Kidney capillary endothelial cell (primary cell): ENCODE measurements around the gene SRGAP2C.
"Not testable (repeated sequence)": the region's sequence is repeated elsewhere in the genome, so short reads cannot be mapped to it uniquely, and the experiment has no call there.

Experiments
- DNase-seq: peaks from one replicate; pipeline ENCODE4 v3.0.0-alpha.2; 2018; ENCODE audit warnings: low spot score

The SRGAP2C gene

DNA sequence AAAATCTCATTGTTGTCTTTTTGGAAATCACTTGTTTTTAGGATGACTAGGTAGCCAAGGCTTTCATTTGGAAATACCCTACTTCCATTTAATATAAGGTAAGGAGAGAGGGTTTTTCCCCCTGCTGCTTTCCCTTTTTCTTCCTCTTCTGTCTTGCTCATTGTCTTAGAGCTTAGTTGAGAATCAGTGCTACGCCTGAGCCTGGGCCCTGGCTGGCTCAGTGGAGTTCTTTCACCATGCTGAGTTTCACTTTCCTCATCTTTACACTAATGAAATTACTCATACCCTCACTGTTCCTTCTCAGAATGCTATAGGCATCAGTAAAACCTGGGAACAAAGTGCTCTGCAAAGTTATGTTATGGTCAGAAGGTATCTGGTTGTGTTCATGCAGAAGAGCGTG lies 154.8 kb downstream of the SRGAP2C start:
- DNase-seq, result not testable (repeated sequence)

DNA sequence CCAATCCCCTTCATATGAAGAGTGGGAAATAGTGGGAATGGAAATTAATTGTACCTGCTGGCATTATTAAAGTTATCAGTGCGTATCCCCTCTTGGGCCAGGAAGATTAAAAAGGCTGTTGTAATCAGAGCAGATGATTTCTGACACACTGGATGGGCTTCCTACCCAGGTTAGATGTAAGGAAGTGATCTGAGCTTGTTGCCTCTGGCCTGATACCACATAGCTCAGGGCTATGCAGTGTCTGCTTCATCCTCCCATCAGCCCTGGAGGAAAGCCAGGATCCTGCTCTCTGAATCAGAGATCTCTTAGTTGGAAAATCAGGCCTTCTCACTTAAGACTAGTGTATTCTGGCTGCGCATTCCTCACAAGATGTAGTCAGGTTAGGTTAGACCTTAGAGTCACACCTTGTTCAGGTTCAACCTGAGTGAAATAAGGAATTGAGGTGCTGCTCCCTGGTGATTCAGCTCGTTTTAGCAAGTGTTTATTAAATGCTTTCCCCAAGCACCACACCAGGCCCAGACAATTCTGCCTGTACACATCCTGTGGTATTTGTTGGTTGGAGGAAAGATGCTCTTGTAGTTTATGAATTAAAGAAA lies 158.6 kb downstream of the SRGAP2C start:
- DNase-seq, result not testable (repeated sequence)

DNA sequence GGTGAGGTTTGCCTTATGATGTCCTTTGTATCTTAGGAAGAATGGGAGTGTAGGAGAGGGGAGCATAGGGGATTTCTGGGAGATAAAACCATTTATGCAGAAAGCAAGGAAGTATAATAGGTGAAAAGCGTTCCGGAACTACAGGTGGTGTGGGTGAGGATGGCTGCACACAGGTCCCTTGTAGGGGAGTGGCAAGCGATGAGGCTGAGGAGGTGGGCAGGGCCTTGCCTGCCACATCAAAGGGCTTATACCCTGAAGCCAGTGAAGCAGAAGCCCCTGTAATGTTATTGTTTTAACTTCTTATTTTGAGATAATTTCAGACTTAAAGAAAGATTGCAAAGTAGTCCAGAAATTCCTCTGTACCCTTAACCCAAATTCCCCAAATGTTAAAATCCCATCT lies 159.6 kb downstream of the SRGAP2C start:
- not testable (repeated sequence) for DNase-seq

DNA sequence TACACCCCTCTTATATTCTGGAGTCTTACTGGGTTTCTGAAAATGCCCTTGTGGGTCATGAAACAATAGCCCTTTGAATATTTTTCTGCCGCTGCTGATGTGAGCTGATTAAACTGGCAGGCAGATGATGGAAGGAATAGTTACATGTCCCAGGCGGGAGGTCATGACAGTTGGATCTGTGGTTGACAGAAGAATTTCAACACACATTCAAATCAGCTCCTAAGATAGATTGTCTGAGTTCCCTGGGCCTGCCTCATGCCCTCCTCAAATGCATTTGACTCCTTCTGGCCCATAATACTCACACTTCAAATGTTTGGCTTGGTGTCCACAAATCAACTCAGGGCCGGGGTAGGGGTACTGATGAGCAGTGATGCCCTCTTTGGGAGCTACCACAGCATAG lies 161.9 kb downstream of the SRGAP2C start:
- not testable (repeated sequence) for DNase-seq

DNA sequence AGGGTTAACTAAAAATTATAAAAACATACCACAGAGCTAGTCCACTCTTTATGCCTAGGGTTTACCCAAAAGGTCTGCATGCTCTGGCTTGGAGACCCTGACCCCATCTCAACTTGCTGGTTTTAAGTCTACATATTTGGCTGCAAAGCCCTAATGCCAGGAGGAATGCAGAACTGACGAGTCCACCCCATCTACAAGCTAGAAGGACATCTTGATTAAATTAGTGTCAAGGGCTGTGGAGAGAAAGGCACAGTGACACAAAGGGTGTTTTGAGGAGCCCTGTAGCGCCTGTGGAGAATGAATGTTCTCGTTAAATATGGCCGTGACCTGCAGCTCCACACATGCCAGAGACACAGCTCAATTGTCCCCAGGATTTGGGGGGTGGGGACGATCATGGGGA lies 162.7 kb downstream of the SRGAP2C start:
- DNase-seq, result not testable (repeated sequence)

DNA sequence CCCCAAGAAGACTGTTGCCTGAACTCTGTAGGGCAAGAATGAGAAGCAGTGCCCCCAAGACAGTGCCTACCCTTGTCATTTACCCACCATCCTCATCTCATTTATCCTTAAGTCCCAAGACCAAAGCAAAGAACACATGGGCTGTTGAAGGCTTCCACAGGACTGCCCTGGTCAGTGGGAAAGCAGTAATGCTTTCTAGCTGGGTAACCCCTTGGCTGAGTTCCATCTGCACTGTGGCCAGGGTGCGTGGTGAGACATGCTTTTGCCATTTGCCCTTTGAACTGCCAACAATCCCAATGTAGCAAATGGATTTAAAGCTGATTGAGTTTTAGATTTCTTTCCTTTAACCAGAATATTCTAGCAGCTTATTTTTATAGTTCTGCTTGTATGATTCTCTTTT lies 163.3 kb downstream of the SRGAP2C start:
- DNase-seq, result not testable (repeated sequence)

DNA sequence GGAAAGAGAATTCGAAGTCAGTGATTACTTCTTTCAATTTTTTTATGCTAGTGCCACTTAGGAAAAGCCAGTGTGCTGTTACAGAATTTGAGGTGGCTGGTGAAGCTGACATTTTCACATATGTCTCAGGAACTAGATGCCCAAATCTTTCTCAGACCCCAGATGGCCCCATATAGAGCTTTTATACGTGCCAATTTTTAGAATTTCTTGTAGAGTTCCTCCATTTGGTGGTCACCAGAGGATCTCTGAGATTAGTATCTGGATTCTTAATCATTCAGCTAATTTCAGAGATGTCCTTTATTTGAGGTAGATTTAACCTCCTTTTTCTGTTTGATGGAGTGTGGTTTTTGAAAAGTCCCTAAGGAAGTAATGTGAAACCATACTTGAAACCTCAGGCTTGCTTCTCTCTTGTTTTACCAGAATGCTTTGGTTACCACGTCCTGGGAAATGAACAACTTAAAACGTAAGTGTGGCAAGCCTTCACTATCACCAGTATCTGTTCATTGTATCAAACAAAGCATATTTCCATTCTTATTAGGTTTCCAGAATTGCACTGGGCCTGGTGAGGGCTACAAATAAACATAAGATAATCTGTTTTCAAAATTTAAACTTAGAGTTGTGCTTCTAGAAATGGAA lies 164.7 kb downstream of the SRGAP2C start:
- DNase-seq, result not testable (repeated sequence)

DNA sequence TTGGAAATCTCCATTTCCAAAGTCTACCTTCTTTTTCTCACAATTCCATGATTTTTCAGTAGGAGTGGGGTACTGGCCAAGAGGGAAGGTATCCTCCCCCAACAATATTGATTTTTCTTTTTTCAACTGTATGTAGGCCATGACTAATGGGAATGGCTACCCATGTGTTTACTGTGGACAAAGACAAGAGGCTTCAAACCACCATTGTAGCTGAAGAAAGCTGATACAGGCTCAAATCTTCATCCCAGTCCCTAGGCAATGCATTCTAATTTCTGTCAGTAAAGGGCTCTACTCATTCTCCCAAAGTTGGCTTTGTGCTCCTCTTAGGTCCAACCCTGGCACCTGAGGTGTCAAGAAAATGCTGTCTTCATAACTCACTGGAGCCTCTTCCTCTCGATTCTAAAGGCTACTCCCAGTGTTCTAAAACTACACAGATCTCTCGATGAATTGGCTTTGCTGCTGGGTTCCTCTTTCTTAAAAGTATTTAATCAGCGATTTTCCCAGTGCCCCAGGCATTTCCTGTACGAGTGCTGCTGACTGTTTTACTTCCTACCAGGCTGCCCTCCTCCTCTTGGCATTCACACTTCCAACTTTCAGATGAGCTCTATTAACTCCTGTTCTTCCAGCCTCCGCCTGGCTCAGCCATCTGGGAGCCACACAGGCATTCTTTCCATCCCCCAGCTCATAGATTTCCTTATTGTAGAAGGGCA lies 171.1 kb downstream of the SRGAP2C start:
- DNase-seq, result not testable (repeated sequence)

DNA sequence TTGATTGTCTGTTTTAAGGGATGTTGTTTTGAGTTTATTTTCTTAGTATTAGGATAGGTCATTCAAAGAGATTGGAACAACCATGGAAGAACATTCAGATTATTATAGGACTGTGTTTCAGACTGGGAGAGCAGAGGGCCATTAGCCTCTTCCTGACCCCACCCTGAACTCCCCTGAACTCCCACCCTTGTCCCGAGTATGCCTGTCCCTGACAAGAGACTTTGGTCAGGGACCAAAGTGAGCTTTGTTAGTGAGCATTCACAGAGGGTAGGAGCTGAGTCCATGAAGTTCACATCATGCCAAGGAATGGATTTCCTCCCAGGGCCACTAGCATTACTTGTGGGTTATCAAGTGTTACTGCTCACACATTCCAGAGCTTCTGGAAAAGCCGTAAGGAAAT lies 172.0 kb downstream of the SRGAP2C start:
- DNase-seq, result not testable (repeated sequence)

DNA sequence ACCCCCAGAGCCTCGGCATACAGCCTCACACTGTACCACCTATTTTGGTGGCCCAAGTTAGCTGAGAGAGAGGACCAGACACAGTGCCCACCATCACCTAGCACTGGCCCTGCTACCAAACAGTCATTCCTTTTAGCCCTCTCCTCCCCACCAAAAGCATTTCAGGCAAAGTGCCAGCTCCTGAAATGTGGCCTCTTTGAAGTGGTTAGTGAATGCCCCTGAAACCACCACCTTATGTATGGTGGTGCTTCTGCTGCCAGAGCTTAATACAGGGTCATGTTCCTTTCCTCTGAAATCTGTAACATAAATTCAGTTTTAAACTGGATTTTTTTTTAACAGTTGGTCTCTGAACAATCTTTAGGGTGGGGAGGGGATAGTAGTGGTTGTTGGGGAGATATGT lies 175.8 kb downstream of the SRGAP2C start:
- not testable (repeated sequence) for DNase-seq

DNA sequence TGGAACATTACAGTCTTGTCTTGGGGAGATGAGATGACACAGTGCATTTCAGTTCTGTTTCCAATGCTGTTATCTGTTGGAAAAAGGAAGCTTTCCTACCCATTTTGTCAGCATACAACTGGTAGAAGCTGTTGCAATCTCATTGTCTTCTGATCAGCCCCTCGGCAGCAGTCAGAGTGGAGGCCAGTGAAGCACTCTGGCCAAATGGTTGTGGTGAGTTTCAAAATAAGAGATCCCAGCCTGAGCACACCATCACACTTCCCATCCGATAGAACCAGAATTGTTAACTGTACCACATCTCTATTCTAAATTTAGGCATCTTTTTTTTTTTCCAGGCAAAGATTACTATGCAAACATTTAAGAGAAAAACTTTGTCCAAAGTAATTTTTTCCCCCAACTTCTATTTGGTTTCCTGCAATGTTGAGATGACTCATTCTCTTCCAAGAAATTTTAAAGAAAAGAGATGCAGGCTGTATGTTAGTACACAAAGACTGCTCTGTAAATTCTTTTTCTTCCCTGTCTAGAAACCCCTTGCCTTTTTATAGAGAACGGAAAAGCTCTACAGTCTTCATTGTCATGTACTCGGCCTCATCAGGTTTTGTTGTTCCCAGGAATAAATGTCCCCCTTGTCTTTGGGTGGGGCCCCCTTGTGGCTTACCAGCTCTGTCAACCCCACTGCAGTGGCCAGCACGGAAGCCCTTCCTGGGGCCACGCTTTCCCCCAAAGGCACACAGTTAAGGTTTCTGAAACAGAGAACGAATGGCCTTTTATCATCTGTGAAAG lies 176.9 kb downstream of the SRGAP2C start:
- not testable (repeated sequence) for DNase-seq

DNA sequence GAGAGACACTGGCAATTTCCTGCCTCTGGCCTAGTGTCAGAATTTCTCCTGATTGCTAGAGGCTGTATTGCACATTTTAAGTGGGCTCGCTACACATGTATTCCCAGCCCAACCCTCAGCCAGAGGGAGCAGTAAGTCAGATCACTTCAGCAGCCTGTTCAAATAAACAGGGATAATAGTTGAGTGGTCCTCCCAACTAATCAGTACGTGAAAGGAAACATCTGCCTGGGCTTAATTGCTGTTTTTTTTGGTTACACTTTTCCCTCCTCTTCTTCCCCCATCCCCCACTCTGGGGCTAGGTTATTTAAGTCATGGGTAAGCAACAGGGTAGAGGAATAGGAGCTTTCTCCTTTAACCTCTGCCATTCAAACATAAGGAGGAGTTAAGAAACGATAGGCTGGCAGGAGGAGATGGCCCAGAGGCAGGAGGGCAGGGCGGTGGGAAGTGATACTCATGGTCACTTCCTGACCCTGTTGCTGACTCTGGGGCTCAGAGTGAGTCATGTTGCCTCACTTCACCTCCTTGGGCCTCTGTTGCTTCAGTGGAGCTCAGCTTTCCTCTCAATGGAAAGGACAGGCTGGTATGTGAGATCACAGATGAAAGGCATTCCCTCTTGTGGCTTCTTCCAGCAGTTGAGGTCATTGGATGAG lies 177.6 kb downstream of the SRGAP2C start:
- not testable (repeated sequence) for DNase-seq

DNA sequence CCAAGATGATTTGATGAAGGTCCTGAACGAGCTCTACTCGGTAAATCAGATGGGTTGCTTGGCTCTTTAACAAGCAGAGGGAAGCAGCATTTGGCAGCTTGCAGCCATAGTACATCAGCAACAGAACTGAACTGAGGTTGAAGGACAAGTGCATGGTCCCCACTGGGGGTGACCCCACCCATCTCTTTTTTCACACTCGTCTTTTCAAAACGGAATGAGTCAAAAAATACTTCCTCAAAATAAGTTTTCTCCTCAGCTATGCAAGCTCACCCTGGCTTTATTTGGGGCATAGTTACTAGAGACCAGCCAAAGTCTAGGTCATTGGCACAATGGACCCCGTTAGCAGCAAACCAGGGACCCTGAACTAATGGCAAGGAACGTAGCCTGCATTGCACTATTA lies 180.5 kb downstream of the SRGAP2C start:
- DNase-seq, result not testable (repeated sequence)

DNA sequence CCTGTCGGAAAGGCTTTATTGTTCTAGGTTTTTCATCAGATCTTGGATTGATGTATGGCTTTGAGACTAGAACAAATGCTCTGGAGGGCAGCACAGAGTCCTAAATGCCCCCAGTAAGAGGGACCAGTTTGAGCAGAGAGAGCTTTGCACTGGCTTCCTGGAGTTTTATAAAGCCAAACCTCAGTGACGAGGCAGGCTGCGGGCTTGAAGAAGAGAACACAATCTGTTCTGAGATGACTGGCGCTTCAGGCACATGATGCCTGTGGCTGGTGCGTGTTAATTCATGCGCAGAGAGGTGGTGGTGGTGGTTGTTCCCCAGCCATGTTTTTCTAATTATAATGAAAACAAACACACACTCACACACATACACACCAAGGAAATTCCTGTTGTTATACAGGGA lies 180.9 kb downstream of the SRGAP2C start:
- not testable (repeated sequence) for DNase-seq

DNA sequence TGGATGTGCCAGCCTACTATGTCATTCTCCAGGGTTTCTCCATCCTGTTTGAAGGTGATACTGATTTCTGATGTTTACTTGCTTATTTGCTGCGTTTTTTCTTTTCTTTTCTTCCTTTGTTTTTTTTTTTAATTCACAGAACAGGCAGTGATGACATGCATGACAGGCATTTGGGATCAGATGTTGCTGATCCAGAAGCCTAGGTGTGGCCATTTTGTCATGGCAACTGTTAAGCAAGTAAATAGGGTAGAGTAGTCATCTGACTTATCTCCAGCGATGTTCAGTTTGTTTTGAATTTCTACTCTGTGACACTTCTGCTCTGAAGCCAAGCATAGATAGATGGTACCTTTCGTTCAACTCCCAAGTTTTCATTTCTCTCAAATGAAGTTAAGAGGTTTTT lies 181.4 kb downstream of the SRGAP2C start:
- DNase-seq, result not testable (repeated sequence)

DNA sequence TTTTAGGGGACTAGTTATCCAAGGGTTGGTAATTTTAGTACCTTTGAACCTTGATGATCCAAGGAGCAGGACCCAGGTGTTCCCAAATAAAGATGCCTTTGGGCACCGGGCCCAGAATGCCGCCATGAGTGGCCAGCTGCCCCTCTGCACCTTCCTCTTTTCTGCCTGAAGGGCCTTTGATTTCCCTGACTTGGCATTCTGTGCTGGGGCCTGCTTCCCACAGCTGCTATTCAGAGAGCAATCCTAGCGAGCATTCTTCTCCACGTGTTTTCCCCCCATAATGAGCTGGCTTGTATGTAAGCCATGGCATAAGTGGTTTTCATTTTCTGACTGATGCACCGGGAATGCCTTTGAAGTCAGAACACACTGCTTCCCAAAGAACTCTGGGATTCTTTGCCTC lies 184.1 kb downstream of the SRGAP2C start:
- DNase-seq, result not testable (repeated sequence)

DNA sequence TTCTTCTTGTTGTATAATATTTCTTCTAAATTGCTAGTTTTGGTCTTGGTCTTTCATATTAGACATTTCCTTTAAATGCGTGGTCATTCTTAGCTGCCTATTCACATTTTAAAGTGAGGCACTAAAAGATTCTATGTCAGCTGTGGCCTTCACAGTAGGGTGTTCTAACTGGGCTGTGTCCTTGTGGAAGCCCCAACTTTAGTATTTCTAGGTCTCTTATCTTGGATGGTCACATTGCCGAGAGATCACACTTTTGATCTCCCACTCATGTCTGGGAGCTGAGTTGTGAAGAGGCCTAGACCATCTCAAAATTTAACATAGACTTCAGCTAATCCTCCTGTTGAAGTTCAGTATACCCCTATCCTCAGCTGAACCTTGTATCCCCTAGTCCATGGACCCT lies 185.2 kb downstream of the SRGAP2C start:
- DNase-seq, result not testable (repeated sequence)

DNA sequence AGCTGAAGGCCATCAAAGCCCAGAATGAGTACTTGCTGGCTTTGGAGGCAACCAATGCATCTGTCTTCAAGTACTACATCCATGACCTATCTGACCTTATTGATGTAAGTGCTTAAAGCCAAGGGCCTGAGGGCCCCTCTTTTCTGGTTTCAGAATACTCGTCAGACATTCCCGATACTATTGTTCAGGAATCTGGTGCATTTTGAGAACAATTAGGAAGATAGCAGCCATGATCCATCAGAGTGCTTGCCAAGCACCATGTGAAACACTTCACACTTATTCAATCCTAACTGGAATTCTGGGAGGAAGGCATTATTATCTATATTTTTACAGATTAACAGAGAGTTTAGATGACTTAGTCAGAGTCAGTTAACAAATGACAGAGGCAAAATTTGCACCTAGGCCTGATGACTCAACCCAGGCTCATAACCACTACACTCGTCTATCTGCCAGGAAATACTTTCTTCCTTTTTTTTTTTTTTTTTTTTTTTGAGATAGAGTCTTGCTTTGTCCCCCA lies 190.1 kb downstream of the SRGAP2C start:
- DNase-seq, result not testable (repeated sequence)

DNA sequence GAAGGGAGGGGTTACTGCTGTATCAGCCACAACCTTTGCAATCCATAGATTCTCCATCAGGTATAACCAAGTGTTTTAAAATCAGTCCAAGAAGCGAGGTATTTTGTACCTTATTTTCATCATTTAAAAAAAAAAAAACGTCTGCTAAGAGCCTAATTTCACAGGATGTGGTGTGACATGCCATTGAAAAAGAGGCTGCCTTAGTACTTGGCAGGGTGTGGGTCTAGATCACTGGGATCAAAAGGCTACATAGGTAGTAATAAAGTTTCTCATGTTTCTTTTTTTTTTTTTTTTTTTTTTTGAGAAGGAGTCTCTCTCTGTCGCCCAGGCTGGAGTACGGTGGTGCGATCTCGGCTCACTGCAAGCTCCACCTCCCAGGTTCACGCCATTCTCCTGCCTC lies 192.2 kb downstream of the SRGAP2C start:
- DNase-seq, result not testable (repeated sequence)

DNA sequence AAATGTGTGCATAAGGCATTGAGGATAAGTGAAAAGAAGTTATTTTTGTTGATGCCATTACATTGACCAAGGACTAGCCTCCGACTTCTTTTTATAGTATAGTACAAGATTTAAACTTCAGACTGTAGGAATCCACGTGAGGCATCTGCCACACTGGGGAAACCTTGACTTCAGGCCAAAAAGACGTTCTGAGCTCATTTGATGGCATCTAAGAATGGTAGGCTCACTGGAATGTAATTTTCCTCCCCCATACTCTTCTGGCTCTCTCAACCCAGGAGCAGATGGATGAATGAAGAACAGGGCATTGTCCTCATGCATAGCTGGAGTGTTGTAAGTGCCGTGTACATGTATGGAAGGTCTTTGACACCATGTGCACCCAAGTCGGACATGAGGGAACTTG lies 194.0 kb downstream of the SRGAP2C start:
- DNase-seq, result not testable (repeated sequence)

DNA sequence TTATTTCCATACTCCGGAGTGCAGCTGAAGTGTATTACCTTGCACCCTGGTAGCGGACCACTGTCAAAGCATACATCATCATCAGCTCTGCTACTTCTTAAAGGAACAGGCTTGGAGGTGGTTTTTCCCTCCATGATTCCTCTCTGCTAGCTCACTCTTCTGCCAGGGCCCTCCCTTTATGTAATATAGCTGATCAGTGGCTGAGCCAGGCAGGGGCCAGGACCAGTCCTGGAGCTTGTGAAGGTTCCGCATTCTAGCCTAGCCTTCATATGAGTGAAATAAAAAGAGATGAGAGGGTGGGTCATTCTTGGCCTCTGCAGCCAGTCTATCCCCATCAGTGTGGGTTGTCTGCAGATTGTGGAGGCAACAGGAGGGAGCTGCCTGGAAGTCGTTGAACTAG lies 200.0 kb downstream of the SRGAP2C start:
- DNase-seq, result not testable (repeated sequence)

DNA sequence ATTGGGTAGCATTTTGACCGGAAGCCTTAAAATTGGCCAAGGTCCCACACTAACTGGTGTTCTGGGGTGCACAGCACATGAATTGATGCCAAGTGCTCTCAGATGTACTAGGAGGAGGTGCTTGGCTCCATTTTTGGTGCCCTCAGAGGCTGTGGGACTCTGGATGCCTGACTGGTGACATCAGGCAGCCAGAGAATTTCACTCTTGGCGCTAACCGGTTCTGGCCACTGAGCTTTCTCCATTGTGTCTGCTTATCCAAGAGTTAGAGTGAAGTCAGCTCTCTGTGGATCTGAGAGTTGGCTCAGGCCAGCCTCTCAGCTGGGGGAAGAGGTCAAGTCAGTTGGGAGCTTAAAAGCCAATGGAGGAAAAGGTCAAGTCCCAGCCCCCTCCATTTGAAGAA lies 200.4 kb downstream of the SRGAP2C start:
- DNase-seq, result not testable (repeated sequence)
